ENCODE results near the gene NCKAP5.

Gene NCKAP5

GRCh38 chr2:133425612-133426011, 142.7 kb downstream of the NCKAP5 start:
- in situ Hi-C loops (cut with MboI; ENCODE audit: low pct_unique_long_range_greater_than_20kb, low sequenced_read_pairs, unreplicated experiment) = no loop called here
- no peak for TF ChIP-seq CTCF (IDR thresholded peaks at IDR 0.05; ENCODE audit: extremely low read depth, insufficient read depth, missing control alignments)
- no peak for DNase-seq (ENCODE audit: low spot score)

GRCh38 chr2:133424876-133425275, 143.4 kb downstream of the NCKAP5 start:
- no peak for DNase-seq (ENCODE audit: low spot score)
- TF ChIP-seq CTCF (IDR thresholded peaks at IDR 0.05; ENCODE audit: extremely low read depth, insufficient read depth, missing control alignments) = no peak
- in situ Hi-C loops (cut with MboI; ENCODE audit: low pct_unique_long_range_greater_than_20kb, low sequenced_read_pairs, unreplicated experiment) = no loop called here

GRCh38 chr2:133422931-133423351, 145.3 kb downstream of the NCKAP5 start:
- DNase-seq (ENCODE audit: low spot score) = no peak
- no peak for TF ChIP-seq CTCF (IDR thresholded peaks at IDR 0.05; ENCODE audit: extremely low read depth, insufficient read depth, missing control alignments)
- in situ Hi-C loops (cut with MboI; ENCODE audit: low pct_unique_long_range_greater_than_20kb, low sequenced_read_pairs, unreplicated experiment) = no loop called here

GRCh38 chr2:133421516-133422324, 146.5 kb downstream of the NCKAP5 start:
- no peak for TF ChIP-seq CTCF (IDR thresholded peaks at IDR 0.05; ENCODE audit: extremely low read depth, insufficient read depth, missing control alignments)
- DNase-seq (ENCODE audit: low spot score) = no peak
- in situ Hi-C loops (cut with MboI; ENCODE audit: low pct_unique_long_range_greater_than_20kb, low sequenced_read_pairs, unreplicated experiment) = no loop called here

GRCh38 chr2:133420788-133421187, 147.5 kb downstream of the NCKAP5 start:
- no peak for DNase-seq (ENCODE audit: low spot score)
- no peak for TF ChIP-seq CTCF (IDR thresholded peaks at IDR 0.05; ENCODE audit: extremely low read depth, insufficient read depth, missing control alignments)
- in situ Hi-C loops (cut with MboI; ENCODE audit: low pct_unique_long_range_greater_than_20kb, low sequenced_read_pairs, unreplicated experiment) = no loop called here

GRCh38 chr2:133418671-133419070, 149.6 kb downstream of the NCKAP5 start:
- in situ Hi-C loops (cut with MboI; ENCODE audit: low pct_unique_long_range_greater_than_20kb, low sequenced_read_pairs, unreplicated experiment) = no loop called here
- no peak for DNase-seq (ENCODE audit: low spot score)
- no peak for TF ChIP-seq CTCF (IDR thresholded peaks at IDR 0.05; ENCODE audit: extremely low read depth, insufficient read depth, missing control alignments)
